ENCODE data around the gene INTS3.
"Not testable (repeated sequence)": the region's sequence is repeated elsewhere in the genome, so short reads cannot be mapped to it uniquely, and the experiment has no call there.

INTS3 gene

DNA sequence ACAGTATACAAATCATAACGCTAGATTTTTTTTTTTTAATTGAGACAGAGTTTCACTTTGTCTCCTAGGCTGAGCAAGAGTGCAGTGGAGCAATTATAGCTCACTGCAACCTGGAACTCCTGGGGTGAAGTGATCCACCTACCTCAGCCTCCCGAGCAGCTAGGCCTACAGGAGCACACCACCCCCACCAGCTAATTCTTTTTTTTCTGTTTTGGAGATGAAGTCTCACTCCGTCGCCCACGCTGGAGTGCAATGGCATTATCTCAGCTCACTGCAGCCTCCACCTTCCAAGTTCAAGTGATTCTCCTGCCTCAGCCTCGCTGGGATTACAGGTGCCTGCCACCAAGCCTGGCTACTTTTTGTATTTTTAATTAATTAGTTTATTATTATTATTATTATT lies 28.1 kb upstream of the INTS3 start:
- DNase-seq = no peak

DNA sequence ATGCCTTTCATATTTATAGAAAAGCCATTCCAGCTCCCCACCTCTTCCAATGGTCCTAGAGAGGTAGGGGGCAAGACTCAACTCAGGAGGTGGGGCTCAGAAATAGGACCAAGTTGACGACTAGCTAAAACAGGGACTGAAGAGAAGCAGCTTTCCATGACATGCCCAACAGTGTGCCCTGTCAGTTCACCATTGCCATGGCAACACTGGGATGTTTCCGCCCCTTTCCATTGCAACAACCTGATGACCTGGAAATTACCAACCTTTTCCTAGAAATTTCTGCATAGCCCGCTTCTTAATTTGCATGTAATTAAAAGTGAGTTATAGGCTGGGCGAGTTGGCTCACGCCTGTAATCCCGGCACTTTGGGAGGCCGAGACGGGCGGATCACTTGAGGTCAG lies 22.4 kb upstream of the INTS3 start:
- no peak for DNase-seq

DNA sequence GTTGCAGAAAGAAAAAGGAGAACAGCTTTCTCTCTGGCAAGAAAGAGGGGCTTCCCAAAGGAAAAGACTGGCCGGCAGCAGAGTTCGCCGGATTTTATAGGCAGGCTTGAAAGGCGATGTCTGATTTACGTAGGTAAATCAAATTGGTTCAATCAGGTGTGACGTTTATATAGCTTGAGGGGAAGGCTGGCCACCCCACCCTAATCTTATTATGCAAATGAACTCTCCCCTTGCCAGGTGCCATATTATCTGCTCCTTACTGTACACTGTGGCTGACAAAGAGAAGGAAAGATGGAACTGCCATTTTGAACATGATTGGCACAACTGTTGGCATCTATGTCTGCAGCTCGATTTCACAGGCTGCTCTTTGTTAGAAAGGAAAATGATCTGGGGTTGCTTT lies 16.8 kb upstream of the INTS3 start:
- DNase-seq = no peak

DNA sequence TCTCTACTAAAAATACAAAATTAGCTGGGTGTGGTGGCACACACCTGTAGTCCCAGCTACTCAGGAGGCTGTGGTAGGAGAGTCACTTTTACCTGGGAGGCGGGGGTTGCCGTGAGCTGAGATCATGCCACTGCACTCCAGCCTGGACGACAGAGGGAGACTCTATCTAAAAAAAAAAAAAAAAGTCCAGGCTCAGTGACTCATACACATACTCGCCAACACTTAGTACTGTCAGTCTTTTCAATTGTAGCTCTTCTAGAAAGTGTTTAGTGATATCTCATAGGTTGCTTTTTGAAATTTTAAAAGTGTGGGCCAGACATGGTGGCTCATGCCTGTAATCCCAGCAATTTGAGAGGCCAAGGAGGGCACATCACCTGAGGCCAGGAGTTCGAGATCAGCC lies 11.6 kb upstream of the INTS3 start:
- not testable (repeated sequence) for DNase-seq

DNA sequence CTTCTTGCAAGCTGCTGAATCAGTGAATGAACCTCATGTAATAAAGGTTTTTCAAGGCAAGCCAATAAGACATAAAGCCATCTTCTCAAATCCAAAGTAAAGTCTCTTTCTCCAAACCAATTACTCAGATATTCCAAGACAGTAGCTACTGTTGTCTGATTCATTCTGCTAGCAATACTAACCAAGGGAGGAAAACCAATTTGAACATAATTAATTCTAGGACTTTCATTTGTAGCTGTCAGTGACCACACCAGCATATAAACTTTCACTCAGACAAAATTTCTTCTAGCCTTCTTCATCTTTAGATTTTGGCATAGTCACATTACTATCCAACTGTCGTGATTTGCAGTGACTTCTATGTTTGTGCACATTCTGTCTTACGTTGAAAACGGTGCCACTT lies 10.5 kb upstream of the INTS3 start:
- DNase-seq = no peak

DNA sequence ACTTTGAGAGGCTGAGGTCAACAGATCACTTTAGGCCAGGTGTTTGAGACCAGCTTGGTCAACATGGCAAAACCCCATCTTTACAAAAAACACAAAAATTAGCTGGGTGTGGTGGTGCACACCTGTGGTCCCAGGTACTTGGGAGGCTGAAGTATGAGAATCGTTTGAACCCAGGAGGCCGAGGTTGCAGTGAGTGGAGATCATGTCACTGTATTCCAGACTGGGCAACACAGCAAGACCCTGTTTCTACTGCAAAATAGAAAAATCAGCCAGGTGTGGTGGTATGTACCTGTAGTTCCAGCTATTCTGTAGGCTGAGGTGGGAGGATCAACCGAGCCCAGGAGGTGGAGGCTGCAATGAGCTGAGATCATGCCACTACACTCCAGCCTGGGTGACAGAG lies 4.2 kb upstream of the INTS3 start:
- no peak for DNase-seq

DNA sequence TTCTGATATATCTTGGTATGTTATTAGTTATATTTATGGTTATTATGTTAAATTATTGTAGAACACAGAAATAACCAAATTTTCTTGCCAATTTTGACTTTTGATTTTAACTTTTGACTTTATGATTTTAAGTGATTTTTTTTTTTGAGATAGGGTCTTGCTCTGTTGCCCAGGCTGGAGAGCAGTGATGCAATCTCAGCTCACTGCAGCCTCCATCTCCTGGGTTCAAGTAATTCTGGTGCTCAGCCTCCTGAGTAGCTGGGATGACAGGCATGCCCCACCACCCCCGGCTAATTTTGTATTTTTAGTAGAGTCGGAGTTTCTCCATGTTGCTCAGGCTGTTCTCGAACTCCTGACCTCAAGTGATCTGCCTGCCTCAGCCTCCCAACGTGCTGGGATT lies 3.2 kb upstream of the INTS3 start:
- DNase-seq = not testable (repeated sequence)

DNA sequence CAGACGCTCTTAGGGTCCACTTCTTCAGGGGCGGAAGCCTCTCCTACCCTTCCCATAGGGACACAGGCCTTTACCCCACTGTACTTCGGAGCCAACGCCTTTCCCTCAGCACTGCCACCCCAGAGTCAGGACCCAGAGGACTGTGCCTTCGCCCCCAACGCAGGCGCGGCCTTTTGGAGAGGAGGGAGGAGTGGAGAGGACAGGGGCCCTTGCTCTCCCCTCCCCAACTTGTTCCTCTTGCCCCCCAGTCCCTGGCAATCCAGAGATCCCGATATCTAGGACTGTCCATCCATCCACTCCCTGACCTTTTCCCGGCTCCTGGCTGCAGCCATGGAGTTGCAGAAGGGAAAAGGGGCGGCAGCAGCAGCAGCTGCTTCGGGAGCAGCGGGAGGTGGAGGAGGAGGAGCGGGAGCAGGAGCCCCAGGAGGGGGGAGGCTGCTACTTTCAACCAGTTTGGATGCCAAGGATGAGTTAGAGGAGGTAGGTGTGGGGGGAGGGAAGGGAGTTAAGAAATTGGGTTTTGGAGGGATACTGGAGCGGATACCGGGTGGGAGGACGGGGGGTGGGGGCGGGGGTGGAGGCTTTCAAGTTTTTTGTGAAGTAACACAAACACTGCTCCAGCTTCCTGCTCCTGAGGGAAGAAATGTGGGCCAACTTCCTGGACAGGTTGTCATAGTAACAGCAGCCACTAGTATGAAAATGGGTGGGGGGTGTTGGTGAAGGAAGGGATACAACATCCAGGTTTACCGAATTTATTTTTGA lies 636 bp downstream of the INTS3 start:
- peak; percentile 19 for DNase-seq

DNA sequence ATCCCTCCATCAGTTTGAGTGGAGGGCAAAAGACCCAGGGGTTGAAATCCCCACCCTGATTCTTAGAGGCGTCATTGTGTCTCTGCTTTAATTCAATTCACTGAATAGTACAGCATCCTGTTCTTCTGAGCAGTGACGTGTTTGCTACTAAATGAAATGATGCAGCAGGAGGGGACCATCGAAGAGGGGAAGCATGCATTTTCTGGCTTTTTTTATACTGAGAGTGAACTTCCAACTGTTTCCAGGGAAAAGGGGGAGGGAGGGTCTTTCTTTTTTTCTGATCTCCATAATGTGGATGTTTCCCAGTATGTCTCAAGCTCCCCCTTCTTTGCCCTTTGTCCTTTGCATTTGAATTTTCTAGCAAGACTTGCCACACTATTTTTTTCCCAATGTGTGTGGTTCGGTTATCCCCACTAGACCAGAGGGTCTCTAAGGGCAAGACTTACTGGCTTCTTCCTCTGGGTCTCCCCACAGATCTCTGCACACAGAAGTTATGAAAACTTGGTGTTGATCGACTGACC lies 2.7 kb downstream of the INTS3 start:
- DNase-seq = no peak

DNA sequence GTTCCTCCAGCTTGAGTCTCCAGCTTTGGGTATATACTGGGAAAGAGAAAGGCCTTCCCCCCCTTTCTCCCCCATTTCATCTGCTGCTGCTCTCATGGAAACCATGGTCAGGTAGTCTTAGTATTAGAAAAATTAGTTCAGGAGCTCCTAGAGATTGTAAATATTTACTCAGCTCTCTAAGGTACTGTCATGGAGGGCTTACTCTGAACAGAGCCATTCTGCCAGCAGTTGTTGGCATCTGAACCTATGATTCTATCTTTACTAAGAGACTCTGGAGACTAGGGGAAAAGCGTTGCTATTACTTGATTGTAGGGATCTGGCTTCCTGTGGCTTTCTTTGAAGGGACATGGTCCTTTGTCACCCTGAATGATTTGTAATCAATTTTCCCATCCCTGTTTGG lies 6.1 kb downstream of the INTS3 start:
- DNase-seq = no peak

DNA sequence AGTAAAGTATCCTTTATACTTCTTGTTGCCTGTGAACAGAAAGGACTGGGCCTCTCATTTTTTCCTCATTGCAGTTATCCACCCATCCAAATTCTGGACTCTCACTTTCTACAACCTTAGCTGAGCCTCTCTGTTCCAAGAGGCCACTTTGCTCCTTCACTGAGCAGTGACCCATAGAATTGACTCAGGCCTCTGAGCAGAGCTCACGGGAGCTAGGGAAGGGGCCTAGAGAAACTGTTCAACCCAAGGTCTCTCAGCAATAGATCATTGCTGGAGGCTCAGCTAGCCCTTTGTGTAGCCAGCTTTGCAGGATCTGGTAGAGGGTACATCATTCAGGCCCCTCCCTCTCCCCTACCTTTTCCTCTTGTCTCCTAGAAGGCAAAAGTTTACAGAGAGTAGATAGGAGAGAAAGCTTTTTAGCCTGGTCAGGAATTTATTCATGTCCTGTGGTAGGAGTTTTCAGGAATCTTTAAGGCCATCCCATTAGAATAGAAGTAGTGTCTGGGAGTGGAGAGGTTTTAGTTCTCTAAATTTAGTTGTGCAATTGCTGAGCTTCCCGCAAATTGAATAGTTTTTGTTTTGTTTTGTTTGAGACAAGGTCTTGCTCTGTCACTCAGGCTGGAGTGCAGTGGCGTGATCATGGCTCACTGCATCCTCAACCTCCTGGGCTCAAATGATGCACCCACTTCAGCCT lies 6.7 kb downstream of the INTS3 start:
- DNase-seq = no peak

DNA sequence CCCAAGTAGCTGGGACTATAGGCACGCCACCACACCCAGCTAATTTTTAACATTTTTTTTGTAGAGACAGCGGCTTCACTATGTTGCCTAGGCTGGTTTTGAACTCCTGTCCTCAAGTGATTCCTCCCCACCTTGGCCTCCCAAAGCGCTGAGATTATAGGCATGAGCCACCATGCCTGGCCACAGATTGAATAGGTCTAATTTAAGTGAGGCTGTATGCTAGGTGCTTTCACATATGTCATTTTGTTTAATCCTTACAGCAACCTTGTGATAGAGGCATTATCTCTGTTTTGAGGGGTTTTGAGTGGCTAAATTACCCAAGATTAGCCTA lies 7.2 kb downstream of the INTS3 start:
- no peak for DNase-seq

DNA sequence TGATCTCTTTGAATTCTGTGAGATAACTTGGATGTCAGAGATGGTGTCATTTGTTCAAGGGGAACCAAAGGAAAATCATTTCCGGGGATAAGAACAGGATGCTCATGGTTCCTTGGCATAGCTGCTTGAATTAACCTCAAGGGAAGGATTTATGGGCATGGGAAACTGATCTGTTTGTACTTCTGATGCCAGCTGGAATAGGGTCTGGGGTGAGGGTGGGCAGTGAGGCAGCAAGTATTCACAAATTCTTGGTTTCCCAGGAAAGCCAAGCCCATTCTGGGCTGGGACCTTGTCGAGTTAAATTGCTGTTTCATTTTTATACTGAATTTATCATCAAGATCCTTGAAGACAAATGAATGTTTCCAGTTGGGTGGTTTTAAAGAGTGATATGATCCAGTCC lies 14.1 kb downstream of the INTS3 start:
- no peak for DNase-seq

DNA sequence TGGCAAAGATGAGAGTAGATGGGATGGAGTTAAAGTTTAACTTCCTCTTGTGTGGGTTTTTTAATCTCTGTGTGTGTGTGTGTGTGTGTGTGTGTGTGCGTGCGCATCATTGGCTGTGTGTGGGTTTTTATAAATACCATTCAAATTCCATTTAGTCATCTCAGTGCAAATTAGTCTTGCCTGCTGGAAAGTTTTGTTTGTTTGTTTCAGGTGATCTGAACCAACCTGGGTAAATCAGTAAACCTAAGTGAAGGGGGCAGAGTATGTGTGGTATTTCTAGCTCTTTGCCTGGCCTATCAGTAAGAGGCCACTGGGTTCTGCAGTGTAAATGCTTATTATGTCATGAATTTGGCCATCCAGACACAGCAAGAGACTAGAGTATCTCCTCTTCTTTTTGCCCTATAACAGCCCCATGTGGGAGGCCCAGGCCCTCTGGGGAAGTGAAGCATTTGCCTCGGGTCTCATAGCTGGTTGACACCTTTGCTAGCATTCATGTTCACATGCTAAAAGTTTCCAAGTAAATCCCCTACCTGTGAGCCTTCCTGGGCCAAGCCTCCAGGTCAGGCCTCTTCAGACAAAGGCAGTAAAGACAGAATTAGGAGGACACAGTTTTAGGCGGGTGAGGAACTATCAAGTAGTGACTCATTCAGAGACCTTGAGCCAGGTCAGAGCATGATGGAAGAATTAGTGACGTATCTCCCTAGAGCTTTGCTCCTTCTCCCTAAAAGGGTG lies 14.7 kb downstream of the INTS3 start:
- DNase-seq = no peak

DNA sequence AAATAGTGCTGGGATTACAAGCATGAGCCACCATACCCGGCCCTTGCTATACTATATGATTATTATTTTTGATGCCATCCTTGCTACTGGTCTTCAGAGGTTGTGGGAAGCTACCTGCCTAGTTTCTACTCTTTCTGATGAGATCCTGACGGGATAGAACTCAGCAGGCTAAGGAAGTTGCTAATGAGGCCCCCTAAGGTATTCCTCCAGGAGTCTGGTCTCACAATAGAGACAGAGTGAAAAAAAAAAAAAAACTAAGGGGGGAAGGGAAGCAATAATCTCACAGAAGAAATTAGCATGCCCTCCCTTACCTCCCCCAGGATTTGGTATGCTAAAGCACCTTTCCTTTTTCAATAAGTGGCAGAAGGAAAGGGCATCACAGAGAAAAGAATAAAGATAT lies 17.6 kb downstream of the INTS3 start:
- no peak for DNase-seq

DNA sequence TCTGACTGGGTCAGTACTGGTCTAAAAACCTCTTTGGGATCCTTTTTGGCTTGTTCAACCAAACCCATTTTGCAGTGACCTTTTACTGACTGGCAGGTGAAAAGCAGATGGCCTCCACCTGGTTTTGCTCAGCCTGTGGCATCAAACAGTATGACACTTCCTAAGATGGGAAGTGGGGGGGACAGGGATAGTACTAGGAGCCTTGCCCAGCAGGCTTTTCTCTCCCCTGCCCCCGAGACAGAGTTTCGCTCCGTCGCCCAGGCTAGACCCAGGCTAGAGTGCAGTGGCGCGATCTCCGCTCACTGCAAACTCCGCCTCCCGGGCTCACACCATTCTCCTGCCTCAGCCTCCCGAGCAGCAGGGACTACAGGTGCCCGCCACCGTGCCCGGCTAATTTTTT lies 18.3 kb downstream of the INTS3 start:
- no peak for DNase-seq

DNA sequence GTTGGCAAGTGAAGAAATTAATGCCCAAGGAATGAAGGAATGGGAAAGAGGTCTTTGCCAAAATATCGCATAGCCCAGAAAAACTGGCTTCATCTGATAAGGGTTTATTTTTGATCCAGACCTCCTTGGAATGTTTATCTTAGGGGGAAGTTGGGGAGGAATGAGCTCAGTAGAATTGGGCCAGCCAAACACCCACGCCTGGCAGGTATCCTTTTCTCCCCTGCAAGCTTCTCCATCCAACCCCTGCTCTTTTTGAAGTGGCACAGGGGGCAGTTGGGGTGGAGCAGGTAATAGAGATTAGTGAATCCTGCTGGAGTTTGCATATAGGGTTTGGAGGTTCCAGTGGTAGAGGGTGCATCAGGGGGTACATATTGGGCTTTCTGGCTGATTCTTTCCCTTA lies 21.1 kb downstream of the INTS3 start:
- no peak for DNase-seq

DNA sequence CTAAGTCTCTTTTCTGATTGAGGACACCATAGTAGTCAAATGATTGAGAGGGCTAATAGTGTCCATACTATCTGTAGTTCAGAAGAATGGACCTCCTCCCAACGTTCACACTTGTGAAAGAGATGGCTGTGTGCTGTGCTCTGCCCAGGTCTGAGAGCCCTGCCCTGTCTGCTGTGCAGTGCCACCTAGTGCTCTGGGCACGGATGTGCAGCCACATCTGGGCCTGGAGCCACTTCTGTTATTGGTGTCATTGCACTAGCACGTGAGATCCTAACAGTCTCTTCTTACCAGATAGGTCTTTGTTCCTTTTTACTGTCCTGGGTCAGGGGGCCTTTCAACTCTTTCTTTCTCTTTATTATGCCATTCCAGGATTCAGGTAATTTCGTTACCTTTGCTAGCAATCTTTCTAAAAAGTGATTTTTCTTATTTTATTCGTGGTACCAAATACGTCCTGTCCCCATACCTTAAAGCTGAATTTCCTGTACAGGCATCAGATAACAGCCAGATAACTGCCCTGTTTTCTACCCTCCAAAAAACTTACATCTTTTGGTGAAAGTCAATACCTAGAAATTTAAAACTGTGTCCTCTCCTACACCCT lies 21.7 kb downstream of the INTS3 start:
- peak; percentile 80 for DNase-seq

DNA sequence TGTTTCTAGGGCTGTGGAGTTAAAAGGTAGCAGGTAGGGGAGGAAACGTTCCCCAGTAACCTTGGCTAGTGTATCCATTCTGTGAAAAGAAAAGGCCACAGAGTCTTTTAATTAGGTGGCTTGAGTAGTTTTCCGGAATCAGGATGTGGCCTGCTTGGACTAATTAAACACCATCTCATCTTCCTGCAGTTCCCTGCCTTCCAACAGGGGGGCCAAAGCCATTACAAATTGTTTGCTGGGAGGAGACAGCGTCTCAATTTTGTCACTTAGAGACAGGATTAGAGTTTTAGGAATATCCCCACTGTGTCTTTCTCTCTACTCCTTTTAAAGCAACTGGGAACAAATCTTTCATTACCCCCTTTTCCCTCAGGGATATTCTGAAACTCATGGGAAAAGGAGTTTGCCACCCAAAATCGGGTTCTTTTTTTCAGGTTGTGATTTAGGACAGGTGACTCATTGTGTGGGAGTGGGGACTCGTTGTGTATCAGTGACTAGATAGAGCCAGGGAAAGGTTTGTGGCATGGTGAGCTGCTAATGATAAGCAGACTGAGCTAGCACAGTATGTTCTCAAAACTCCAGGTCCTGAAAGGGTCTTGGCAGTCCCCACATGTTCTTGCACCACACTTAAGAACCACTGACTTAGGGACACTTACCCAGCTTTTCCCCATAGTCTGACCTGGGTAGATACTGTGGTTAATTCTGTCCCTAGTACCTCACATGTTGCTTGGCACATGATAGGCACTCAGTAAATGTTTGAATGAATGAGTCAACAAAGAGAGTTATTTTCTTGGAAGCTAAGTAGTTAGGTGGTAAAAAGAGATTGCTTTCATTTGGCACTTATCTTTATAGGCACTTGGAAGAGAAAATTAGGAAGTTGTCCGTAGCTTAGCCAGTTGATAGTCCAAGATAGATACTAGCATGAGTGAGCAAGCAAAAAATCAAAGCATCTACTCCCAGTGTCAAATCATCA lies 22.5 kb downstream of the INTS3 start:
- DNase-seq = no peak

DNA sequence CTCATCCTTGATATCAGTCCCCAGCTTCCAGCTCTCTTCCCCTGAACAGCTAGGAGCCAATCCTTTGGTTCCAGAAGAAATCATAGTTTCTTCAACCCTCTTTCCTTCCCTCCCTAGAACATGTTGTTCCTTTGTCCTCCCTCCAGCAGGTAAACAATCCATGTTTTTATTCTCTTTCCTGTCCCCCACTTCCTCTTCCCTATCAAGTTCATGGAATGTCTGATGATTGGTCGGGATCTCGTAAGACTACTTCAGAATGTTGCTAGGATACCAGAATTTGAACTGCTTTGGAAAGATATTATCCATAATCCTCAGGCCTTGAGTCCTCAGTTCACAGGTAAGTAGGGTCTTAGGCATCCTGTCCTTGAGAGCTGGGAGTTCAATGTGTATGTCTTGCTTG lies 24.2 kb downstream of the INTS3 start:
- no peak for DNase-seq

DNA sequence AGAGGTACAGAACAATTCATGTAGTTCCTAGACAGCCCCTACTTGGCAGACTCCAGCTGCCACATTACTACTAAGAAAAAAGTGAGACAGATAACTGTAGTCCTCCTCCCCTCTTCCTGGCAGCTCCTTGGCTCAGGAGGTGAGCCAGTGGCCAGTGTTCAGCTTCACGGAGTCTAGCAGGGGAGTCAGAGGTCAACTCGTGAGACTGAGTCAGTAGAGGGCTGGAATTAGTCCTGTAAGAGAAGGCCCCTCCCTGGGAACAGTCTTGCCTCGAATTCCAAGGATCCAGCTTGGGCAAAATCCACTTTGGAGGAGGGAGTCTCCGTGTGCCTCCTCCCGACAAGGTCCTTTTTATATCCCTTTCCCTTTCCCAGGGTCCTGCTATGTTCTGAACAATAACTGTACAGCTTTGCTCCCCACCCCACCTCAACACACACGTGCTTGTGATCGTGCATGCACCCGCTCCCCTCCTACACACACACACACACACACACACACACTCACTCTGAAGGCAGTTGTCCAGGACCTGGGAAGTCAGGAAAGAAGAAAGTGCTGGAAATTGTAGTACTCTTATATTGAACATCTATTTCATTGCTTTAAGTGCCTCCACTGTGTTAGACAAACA lies 24.8 kb downstream of the INTS3 start:
- no peak for DNase-seq

DNA sequence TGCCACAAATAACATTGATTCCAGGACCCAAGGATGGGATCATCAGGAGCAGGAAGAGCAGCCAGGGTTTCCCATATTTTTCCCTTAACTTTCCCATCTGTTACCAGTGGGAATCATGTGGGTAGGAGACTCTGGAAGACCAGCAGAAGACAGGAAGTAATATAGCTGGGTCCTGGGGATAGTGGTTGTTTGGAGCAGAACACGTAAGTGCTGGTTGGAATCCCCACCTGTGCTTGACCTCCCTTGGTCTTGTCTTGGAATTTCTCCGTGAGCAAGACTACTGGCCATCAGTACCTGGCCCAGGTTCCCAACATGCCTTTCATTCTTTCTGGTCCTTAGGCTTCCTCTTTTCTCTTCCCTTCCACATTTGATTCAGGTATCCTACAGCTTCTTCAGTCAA lies 26.4 kb downstream of the INTS3 start:
- DNase-seq = no peak

Measured in NCI-H1694 treated with DMSO at 0.1 percent for 48 hours (cell line).